Left hindlimb (tissue), 1 donor: Measurements from ENCODE around the gene FADS2.

ENCODE experiments used
- DNase-seq: peaks from one replicate; pipeline ENCODE4 v3.0.0-alpha.2; 2018

Gene FADS2

DNA sequence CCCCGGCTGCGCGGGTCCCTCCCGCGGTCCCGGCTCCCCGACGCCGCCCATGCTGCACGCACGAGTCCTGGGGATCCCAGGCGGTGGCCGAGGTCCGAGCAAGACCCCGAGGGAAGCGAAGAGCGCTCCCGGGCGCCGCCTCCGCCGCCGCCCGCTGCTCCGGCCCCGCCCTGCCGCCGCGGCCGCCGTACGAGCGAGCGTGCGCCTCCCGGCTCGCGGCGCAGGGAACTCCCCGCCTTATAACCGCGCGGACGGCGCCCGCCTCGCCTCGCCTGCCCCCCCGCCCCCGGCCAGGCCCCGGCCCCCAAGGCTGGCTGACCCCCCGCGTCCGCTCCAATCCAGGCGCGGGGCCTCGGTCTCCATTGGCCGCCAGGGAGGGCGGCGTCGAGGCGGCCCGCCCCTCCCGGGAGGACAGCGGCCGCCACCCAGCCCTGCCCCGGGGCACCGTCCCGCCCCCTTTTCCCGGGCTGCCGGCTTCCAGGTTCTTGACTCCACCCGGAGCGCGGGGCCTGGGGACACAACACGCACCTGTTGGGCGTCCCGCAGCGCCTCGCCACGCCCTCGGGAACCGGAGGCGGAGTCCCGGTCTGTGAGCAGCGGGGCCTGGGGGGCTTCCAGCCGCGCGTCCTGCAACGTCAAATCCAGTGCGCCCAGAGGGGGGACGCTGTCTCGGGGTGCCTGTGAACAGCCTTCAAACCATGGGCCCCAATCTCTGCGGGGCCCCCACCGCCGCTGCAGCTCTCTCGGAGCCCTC is 63.4 kb downstream of the FADS2 start, which contains the start of gene FADS3:
Gene FADS3, minus strand, starts transcription at position 215 of the 754 bp plus-strand sequence. Its CDS starts 164 bp downstream, at position 51.
- DNase-seq: peak; percentile 84

DNA sequence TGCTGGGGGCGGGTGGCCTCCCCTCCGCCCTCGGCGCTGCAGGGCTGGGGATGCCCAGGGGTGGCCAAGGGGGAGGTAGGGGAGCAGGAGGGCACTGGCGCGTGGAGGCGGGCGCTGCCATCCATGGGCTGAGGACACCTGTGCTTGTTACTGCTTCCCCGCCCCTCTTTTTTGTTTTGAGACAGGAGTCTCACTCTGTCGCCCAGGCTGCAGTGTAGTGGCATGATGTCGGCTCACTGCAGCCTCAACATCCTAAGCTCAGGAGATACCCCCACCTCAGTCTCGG is 63.9 kb downstream of the FADS2 start:
- DNase-seq: no peak

DNA sequence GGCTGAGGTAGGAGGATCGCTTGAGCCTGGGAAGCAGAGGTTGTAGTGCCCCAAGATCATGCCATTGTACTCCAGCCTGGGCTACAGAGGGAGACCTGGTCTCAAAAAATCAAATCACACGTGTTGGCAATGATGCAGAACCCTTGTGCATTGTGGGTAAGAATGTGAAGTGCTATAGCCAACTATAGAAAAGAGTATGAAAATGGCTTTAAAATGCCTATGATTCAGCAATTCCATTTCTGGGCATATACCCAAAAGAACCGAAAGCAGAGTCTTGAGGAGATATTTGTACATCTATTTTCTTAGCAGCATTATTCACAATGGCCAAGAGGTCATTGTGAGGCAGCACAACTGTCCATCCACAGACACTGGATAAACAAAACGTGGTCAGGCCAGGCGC is 65.9 kb downstream of the FADS2 start:
- DNase-seq: no peak

DNA sequence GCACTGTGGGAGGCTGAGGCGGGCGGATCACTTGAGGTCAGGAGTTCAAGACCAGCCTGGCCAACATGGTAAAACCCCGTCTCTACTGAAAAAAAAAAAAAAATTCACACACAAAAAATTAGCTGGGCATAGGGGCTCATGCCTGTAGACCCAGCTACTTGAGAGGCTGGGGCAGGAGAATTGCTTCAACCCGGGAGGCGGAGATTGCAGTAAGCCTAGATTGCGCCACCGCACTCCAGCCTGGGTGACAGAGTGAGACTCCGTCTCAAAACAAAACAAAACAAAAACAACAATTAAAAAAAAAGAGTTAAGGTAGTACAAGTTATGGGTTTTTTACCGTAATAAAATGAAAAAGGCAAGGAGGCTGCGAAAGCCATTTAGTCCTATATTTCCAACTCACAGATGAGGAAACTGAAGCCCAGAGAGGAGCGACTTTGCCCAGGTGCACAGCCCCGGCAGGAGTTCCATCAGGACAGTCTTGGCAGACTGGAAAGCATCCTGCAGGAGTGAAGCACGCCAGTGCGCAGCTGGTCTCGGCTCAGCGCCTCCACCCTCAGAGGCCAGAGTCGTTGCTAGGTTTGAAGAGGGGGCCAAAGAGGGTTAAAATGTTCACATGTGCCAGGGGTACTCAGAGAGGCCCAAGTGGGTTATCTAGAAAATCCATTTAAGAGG is 67.1 kb downstream of the FADS2 start:
- no peak for DNase-seq

DNA sequence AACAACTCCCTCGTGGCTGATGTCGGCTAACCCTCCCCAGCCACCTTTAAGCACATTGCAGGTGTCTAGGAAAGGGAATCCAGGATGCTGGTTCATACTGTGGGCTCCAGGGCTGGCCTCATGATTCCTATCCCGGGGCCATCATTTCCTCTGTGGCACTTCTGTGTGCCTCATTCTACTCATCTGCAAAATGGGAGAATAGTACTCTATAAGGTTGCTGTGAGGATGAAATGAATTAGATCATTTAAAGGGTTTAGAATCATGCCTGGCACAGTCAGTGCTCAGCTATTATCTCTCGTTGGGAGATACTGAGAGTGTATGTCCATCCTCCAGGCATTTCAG is 67.6 kb downstream of the FADS2 start:
- DNase-seq: no peak

DNA sequence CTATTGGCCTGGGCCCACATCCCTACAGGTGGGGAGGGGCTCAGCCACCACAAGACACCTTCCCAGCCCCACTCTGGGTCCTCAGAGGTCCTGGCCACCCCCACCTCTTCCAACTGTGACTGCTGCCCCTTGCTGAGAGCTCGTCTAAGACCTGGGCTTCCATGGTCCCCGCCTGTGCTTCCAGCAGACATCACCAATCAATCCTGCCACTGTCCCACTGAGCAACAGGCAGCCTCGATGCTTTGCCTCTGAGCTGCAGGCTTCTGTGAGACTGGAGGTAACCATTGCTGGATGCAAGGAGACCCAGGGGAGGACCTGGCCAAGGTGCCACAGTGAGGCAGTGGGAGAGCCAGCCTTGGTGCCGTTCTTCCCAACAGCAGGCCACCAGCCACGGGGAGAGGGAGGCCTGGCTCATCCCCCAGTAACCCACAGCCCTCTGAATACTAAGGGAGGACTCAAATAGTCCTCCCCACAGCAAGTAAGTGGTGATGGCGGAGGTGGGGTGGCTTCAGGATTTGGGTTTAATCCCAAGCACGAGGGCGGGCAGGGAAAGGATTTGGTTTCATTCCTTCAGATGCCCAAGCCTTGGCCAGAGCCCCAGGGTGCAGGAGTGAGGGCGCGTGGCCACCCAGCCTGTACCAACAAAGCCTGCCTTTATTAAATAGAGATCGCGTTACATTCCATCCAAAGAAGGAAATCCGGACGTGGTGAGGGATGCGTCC is 68.7 kb downstream of the FADS2 start:
- DNase-seq: no peak

DNA sequence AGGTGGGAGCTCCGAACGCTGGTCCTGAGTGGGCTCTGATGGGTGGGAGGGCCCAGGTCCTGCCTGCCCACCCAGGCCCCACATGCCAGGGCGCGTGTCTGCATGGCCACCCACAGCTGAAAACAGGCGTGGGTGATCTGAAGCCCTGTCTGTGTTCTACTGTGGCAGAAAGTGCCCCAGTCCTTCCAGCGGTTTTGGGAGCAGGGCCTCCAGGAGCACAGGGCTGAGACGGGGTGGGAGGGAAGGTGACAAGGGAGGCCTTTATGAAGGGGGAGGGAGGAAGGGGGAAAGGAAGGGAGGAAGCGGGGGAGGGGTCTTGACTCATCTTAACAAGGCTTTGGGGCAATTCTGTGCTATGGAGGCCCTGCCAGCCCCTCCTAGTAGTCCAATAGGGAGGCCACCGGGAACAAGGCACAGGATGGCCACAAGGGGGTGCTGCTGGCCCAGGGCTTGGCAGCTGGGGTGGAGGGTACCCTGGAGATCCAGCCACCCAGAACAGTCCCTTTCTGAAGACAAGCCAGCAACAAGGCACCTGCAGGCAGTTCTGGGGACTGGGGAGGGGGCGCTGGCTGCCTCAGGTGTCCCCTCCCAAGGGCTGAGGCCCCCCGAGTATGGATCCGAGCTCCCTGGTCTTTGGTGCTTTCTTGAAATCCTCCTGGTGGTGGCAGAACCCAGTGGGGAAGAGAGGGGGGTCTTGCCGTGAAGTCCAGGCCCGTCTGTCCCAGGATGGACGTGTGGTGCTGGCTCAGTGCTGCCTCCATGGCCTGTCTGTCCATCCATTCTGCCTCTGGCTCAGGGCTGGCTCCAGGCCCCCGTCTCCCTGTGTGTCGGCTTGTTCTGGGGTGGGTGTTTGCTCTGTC is 69.5 kb downstream of the FADS2 start:
- DNase-seq: peak; percentile 77

DNA sequence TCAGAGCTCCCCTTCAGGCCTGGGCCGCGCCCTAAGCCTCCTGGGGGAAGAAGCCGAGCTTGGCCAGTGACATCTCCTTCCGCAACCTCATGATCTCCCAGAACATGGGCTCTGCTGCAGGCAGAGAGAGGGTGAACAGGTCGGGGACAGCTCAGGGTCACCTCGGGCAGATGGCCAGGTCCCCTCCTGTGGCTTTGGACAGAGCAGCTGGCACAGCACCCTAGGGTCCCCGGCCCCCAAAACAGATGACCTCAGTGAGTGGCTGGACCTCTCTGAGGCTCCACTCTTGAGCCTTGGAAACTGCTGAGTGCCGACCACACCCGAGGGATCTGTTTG is 70.1 kb downstream of the FADS2 start:
- no peak for DNase-seq

DNA sequence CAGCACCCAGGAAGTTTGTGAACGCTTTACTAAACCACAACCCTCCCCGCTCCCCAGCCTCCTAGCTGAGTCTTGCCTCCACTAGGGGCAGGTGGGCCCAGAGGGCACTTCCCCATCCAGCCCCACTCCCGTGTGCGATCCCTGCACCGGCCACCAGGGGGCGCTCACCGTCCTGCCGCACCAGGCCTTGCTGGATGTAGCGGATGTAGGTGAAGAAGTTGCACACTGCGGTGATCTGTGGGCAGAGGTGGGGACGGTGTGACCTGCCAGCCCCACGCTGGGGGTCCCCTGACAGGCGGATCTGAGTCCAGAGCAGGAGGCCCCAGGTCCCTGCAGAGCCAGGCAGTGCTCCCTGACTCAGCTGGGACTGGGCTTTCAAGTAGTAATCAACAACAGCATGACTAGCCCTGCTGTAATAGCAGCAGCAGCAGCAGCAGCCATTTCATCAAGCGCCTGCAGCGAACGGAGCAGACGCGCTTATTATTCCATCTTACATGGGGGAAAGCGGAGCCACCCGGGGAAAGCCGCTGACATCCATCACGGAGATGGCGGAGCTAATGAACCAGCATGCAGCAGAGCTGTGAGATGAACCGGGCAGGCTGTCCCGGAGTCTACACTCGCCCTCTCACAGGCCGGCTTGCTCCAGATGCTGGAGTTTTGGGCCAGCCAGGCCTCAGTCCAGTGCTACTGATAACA is 71.2 kb downstream of the FADS2 start:
- DNase-seq: peak; percentile 86

DNA sequence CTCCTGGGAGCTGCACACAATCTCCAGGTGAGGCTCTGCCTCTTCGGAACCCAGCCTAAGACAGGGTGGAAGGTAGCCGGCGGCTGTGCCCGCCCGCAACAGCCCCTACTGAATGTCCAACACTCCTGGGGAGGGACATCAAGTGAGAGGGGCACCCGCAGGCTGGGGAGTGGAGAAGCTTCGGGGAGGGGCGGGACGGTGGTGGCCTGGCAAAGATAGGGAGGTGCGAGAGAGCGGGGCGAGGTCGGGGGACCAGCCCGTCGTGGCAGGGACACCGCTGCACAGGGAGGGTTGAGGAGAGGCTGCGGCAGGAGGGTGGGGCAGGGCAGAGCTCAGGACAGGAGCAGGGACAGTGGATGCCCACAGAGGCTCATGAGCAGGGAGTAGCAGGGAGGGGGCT is 72.2 kb downstream of the FADS2 start:
- DNase-seq: no peak

DNA sequence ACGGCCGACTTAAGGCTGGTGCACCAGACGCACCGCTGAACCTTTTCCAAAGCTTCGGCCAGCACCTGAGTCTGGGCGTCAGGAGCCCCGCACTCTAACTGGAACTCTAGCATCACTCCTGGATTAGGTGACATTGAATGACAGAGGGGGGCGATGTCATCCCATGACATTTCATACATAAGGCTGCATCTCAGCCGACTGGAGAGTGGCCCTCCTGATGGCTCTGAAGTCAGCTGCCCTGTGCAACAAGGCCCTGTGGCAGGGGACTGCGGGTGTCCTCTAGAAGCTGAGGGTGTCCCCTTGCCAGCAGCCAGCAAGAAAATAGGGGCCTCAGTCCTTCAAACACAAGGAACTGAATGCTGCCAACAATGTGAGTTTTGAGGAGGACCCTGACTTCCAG is 73.3 kb downstream of the FADS2 start:
- DNase-seq: no peak

DNA sequence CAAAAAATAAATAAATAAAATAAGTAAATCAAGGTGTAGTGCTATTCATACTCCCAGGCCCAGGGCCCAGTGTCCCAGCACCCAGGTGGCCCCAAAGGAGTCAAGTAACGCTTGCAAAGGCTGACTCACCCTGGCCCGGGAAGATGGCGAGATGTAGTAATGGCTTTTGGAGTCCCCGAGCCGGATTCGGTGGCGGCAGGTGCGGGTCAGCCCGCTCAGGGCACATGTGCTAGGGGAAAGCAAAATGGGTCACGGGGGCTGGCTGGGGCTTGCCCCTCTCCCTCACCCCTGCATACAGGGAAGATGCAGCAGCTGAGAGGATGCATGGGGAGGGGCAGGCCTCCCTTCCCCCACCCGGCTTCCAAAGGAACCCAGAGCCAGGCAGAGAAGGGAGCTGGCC is 74.2 kb downstream of the FADS2 start:
- DNase-seq: no peak

DNA sequence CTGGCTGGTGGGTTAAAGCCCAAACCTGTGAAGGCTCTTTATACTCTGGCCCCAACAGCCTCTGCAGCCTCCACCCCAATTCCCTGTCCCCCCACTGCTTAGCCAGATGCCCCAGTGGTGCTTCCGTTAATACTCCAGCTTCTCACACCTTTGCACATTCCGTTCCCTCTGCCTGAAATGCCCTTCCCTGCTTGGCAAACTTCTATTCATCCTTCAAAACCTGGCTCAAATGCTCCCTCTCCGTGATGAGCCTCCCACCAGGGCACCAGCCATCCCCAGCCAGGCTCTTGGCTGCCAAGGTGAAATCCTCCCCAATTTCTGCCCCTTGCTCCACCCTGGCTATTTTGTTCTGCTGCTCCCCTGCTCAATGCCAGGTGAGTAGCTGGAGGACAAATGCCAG is 75.7 kb downstream of the FADS2 start:
- no peak for DNase-seq

DNA sequence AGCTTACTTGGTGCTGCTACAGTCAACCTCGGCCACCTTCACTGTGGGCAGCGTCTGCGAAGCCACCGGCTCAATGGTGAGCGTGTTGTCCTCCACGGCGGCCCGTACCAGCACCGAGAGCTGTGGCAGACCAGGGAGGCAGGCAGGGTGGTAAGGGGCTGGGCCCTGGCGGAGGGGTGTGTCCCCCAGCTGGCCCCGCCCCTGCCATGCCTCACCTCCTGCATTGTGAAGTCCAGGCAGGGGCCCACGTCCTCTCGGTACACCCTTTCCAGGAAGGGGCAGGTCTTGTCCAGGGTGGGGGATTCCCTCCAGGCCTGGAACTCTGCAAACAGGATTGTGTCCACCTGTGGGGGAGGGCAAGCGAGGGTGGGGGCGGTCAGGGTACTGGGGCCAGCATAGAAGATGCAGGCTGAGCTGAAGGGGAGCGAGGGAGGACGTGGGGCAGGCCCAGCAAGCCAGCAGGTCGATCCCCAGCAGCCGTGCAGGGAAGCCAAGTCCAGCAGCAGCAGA is 76.5 kb downstream of the FADS2 start:
- DNase-seq: no peak

DNA sequence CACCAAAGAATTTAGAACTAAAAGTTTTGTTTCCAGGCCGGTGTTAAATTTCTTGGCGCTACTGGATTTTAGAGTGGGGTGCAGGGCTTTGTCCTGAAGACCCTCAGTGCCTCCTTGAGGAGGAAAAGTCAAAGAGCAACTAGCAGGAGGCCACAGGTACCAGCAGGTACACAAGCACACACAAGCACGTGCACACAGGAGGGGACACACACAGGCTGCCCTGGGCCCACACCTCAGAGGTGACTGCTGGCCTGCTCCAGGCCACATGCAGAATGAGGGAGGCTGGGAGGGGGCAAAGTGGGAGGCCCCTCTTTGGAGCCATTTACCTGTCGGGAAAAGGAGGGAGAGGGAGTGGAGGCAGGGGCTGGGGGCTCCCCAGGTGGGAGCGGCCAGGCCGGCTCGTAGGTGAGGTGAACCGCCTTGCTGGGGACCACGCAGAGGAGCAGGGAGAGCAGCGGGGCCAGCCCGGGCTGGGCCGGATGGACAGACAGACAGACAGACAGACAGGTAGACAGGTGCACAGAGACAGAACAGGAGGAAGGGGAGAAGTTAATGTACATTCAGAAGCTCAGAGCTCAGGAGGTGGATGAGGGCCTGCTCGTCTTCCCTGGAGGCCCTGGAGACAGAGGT is 77.1 kb downstream of the FADS2 start:
- no peak for DNase-seq

DNA sequence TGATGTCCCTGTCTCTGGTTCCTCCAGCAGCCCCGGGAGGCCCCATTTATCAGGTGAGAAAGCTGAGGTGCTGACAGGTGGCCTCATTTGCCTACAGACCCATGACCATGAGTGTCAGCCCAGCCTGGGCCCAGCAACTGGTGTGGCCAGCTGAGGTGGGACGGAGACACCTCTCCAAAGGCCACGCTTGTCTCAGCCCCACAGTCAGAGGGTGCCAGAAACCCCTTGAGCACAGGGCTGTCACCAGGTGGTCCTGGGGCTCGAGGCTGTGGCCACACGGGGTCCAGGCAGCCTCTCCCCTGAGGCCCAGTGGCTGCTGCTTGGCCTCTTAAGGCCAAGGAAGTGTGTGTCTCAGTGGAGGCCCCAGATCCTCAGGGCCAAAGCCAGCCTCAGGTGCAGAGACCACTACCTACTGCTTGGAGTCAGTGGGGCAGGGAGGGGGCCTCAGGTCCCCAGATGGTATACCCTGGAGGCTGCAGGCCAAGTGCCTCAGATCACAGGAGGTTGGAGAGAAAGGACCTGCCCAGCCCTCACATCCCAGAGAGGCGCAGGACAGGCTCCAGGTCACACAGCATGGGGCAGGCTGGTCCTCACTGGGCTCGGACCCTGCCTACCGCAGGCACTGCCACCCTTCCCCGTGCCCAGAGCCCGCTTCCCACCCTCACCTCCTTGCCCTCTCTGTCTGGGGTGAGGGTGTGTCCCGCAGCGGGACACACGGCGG is 77.9 kb downstream of the FADS2 start:
- no peak for DNase-seq

DNA sequence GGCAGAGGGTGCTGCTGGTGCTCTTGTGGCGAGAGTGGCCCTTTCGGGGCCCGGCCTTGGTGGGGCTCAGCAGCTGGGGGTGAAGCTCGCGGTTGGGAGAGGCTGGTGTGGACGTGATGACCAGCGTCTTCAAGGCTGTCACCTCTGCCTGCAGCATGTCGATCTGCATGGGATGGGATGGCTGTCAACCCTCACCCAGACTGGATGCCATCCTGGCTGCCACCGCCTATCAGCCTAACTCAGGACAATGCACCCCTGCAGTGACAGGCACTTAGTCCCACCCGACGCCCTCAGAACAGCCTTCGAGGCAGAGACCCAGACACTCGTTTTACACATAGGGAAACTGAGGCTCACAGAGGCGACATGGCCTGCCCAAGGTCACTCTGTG is 78.4 kb downstream of the FADS2 start:
- no peak for DNase-seq

DNA sequence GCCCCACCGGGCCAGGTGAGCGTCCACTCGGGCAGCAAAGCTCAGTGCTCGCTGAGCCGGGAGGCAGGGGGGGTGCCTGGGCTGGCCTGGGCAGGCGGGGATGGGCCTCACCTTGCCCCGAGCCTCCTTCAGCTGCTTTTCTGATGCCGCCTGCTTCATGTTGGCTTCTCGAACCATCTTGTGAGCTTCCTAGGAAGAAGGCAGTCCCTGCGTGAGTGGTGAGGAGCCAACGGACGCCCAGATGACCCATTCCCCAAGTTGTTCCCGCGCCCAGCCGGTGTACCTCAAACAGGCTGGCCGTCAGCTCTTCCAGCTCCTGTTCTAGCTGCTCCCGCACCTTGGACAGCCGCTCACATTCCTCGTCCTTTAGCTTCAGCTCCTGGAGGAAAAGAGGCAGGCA is 79.2 kb downstream of the FADS2 start:
- no peak for DNase-seq

DNA sequence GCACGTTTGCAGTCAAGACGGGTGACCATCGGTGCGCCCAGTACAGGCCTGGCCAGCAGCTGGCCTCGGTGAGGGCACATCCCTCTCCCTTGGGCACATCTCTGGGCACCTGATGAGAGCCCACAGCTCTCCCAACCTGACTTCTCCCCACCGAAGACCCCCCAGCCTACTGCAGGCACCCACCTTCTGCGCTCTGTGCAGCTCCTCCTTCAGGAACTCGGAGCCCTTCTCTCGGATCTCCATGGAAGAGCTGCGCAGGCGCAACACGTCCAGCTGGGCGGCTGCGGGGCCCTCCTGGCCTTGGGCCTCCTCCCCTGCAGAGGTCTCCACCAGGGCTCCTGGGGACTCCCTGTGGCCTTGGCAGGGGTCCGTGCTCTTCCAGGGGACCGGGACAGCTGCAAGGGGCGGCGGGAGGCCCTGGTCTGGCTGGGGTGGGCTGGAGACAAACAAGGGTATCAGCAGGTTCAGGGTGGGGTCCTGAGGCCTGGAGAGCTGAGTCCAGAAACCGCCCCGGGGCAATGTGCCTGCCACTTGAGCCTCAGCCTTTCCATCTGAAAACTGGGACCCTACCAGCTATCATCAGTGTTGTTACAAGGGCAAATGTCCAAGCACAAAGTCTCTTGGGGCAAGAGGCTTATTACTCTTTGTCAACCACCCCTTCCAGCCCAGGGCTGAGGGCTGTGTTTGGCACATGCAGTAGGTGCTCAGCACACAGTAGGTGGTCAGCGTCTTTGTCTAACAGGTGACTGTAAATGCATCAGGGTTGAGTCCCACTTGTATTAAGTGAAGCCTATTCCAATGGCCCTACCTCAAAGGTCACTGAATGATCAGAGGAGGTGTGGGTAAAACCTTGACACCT is 80.0 kb downstream of the FADS2 start:
- no peak for DNase-seq

DNA sequence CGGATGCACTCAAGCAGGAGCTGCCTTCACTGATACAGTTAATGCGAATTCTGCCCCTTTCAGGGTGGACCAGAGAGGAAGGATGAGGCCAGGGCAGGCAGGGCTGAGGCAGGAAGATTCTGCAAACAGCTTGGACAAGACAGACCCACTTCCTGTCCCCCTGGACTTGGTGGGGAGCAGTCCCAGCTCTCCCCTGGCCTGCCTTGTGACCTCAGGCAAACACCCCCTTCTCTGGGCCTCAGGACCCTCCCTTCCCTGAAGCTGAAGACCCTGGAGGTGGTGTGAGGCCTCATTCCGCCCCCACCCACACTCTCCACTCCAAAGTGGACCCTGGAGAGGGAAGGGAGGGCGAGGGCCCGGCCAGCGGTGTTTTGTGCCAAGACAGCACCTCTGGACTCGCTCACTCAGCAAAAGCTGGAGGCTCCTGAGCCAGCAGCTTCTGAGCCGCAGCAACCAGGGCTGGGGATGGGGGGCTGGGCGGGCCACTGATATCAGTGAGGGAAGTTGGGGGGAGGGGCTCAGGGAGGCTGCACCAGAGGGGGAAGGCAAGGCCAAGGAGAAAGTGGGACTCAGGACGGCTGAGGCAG is 80.7 kb downstream of the FADS2 start:
- DNase-seq: peak; percentile 74
